Epithelial cell of proximal tubule (primary cell): ENCODE data around the gene GDF10. TPM values are rescaled to one million over a fixed set of nuclear protein-coding genes. Genes with fewer than 3 reads are reported as not detected.

Experiments
- DNase-seq: peaks from one replicate; pipeline ENCODE4 v3.0.0-alpha.2; 2011; ENCODE audit warnings: low read depth
- H3K4me3 ChIP-seq: 2 replicates; pipeline ENCODE4 v1.5.1; 2011; ENCODE audit warnings: low read depth, mild to moderate bottlenecking, low read length
- CTCF ChIP-seq: conservative IDR thresholded peaks from 2 replicates; pipeline ENCODE4 v1.5.1; 2012; ENCODE audit warnings: low read depth, mild to moderate bottlenecking, low read length
- total RNA-seq: library from RNA; depleted of rRNA; stranded (reverse); fragments of >200 nt; gene quantifications from 2 replicates; pipeline ENCODE4 v1.2.3, GENCODE V29; 2015

GDF10 gene
- total RNA-seq, 1 donor from 2014 or later, result not detected

GRCh38 chr10:47268696-47269095, 31.3 kb upstream of the GDF10 start:
- no peak for TF ChIP-seq CTCF
- H3K4me3 ChIP-seq, result no peak overlapping the region
- no peak for DNase-seq

GRCh38 chr10:47269294-47269693, 30.7 kb upstream of the GDF10 start:
- peak; percentile 31 for TF ChIP-seq CTCF
- H3K4me3 ChIP-seq, result no peak overlapping the region
- no peak for DNase-seq

- DNase-seq, result no peak
- no peak for TF ChIP-seq CTCF
- H3K4me3 ChIP-seq, result no peak overlapping the region
Observed at GRCh38 chr10:47276071-47276470, 23.9 kb upstream of the GDF10 start.

GRCh38 chr10:47276576-47277351, 23.2 kb upstream of the GDF10 start:
- TF ChIP-seq CTCF, result no peak
- DNase-seq, result no peak
- no peak overlapping the region for H3K4me3 ChIP-seq

GRCh38 chr10:47277352-47278151, 22.4 kb upstream of the GDF10 start:
- H3K4me3 ChIP-seq, result no peak overlapping the region
- no peak for TF ChIP-seq CTCF
- DNase-seq, result no peak

- DNase-seq, result no peak
- H3K4me3 ChIP-seq, result no peak overlapping the region
- TF ChIP-seq CTCF, result no peak
Observed at GRCh38 chr10:47278152-47278473, 21.9 kb upstream of the GDF10 start.
